MM.1S (cell line): ENCODE data around the gene CHD6.

ENCODE experiments used
- DNase-seq: peaks from one replicate; pipeline ENCODE4 v3.0.0-alpha.2; 2015
- H2AFZ ChIP-seq: fragments of 300-600 bp; sonication (generic); 2 replicates; pipeline ENCODE4 v1.6.0; 2016; ENCODE audit warnings: antibody characterized with exemption, low read length
- H3F3A ChIP-seq: fragments of 300-600 bp; sonication (generic); 2 replicates; pipeline ENCODE4 v1.6.1; 2016; ENCODE audit warnings: mild to moderate bottlenecking, antibody characterized with exemption, low read length, moderate library complexity, mixed read lengths; ENCODE audit not compliant: insufficient read depth
- H3K27ac ChIP-seq: fragments of 300-600 bp; sonication (generic); 2 replicates; pipeline ENCODE4 v1.5.1; 2016; ENCODE audit warnings: mild to moderate bottlenecking, low read length
- H3K27me3 ChIP-seq: fragments of 300-600 bp; sonication (generic); replicated peaks from 2 replicates; pipeline ENCODE4 v1.6.0; 2016; ENCODE audit warnings: low read length; ENCODE audit not compliant: insufficient read depth
- H3K36me3 ChIP-seq: fragments of 300-600 bp; sonication (generic); replicated peaks from 2 replicates; pipeline ENCODE4 v1.6.1; 2016; ENCODE audit warnings: mild to moderate bottlenecking, low read length, mixed read lengths; ENCODE audit not compliant: insufficient read depth
- H3K4me1 ChIP-seq: fragments of 300-600 bp; sonication (generic); 2 replicates; pipeline ENCODE4 v1.6.1; 2016; ENCODE audit warnings: low read length, mixed read lengths
- H3K4me2 ChIP-seq: fragments of 300-600 bp; sonication (generic); 2 replicates; pipeline ENCODE4 v1.6.0; 2016; ENCODE audit warnings: low read depth, low read length
- H3K4me3 ChIP-seq: fragments of 300-600 bp; sonication (generic); 2 replicates; pipeline ENCODE4 v1.5.1; 2016; ENCODE audit warnings: low read length, mixed read lengths
- H3K79me2 ChIP-seq: fragments of 300-600 bp; sonication (generic); 2 replicates; pipeline ENCODE4 v1.6.1; 2016; ENCODE audit warnings: mixed run types, low read length, mixed read lengths
- H3K9ac ChIP-seq: fragments of 300-600 bp; sonication (generic); 2 replicates; pipeline ENCODE4 v1.6.1; 2016; ENCODE audit warnings: low read length, mixed read lengths
- H3K9me2 ChIP-seq: fragments of 300-600 bp; sonication (generic); replicated peaks from 2 replicates; pipeline ENCODE4 v1.6.1; 2016; ENCODE audit warnings: mild to moderate bottlenecking, low read length, mixed read lengths; ENCODE audit not compliant: insufficient read depth
- H3K9me3 ChIP-seq: fragments of 300-600 bp; sonication (generic); replicated peaks from 2 replicates; pipeline ENCODE4 v1.6.1; 2016; ENCODE audit warnings: mild to moderate bottlenecking, low read length, mixed read lengths; ENCODE audit not compliant: insufficient read depth
- H4K20me1 ChIP-seq: fragments of 300-600 bp; sonication (generic); 2 replicates; pipeline ENCODE4 v1.6.1; 2016; ENCODE audit warnings: mild to moderate bottlenecking, low read length, moderate library complexity, mixed read lengths; ENCODE audit not compliant: insufficient read depth
- CTCF ChIP-seq: fragments of 300-600 bp; sonication (generic); IDR thresholded peaks from 2 replicates; pipeline ENCODE4 v1.5.1; 2016; ENCODE audit warnings: antibody characterized with exemption, low read length, mixed read lengths
- EZH2 ChIP-seq: fragments of 300-600 bp; sonication (generic); optimal IDR thresholded peaks from 2 replicates; pipeline ENCODE3; 2017; ENCODE audit warnings: low read depth, mild to moderate bottlenecking, antibody characterized with exemption, low read length, mixed read lengths
- EZH2phosphoT487 ChIP-seq: fragments of 300-600 bp; sonication (generic); IDR thresholded peaks from 2 replicates; pipeline ENCODE4 v1.6.1; 2018; ENCODE audit warnings: antibody characterized with exemption, low read length

Gene CHD6

GRCh38 chr20:41424011-41424410 is 194.2 kb downstream of the CHD6 start:
- no peaks in the 10 kb centered on the region for H3K36me3 ChIP-seq
- H3K9ac ChIP-seq, result no peak overlapping the region
- no peak overlapping the region for H3K27ac ChIP-seq
- no peak overlapping the region for H3K4me3 ChIP-seq
- H3K9me3 ChIP-seq, result no peaks in the 10 kb centered on the region
- no peaks in the 10 kb centered on the region for H3F3A ChIP-seq
- DNase-seq, result no peak
- no peak overlapping the region for H3K4me2 ChIP-seq
- no peaks in the 10 kb centered on the region for H3K4me1 ChIP-seq
- TF ChIP-seq CTCF (no peak), EZH2 (no peak), EZH2phosphoT487 (no peak)
- H3K27me3 ChIP-seq, result no peaks in the 10 kb centered on the region
- no peaks in the 10 kb centered on the region for H3K79me2 ChIP-seq
- no peaks in the 10 kb centered on the region for H4K20me1 ChIP-seq
- H3K9me2 ChIP-seq, result no peaks in the 10 kb centered on the region
- no peak overlapping the region for H2AFZ ChIP-seq

- H3K27me3 ChIP-seq, result no peaks in the 10 kb centered on the region
- no peak overlapping the region for H2AFZ ChIP-seq
- no peaks in the 10 kb centered on the region for H4K20me1 ChIP-seq
- H3F3A ChIP-seq, result no peaks in the 10 kb centered on the region
- H3K9me3 ChIP-seq, result no peaks in the 10 kb centered on the region
- no peaks in the 10 kb centered on the region for H3K36me3 ChIP-seq
- no peak overlapping the region for H3K4me2 ChIP-seq
- H3K9ac ChIP-seq, result no peak overlapping the region
- no peaks in the 10 kb centered on the region for H3K4me1 ChIP-seq
- TF ChIP-seq EZH2phosphoT487 (no peak), CTCF (no peak), EZH2 (no peak)
- no peak for DNase-seq
- H3K9me2 ChIP-seq, result no peaks in the 10 kb centered on the region
- H3K4me3 ChIP-seq, result no peak overlapping the region
- H3K27ac ChIP-seq, result no peak overlapping the region
- H3K79me2 ChIP-seq, result no peaks in the 10 kb centered on the region
These were observed 195.2 kb downstream of the CHD6 start for GRCh38 chr20:41422953-41423352.

GRCh38 chr20:41418739-41419293 is 199.4 kb downstream of the CHD6 start:
- H3K9me2 ChIP-seq, result no peaks in the 10 kb centered on the region
- no peak for DNase-seq
- H2AFZ ChIP-seq, result no peak overlapping the region
- H3K27me3 ChIP-seq, result no peaks in the 10 kb centered on the region
- no peak overlapping the region for H3K4me3 ChIP-seq
- H3K9me3 ChIP-seq, result no peaks in the 10 kb centered on the region
- H3K9ac ChIP-seq, result no peak overlapping the region
- no peaks in the 10 kb centered on the region for H3K79me2 ChIP-seq
- no peaks in the 10 kb centered on the region for H3K36me3 ChIP-seq
- no peaks in the 10 kb centered on the region for H4K20me1 ChIP-seq
- no peak overlapping the region for H3K4me2 ChIP-seq
- TF ChIP-seq EZH2, result no peak
- TF ChIP-seq CTCF, result no peak
- no peak for TF ChIP-seq EZH2phosphoT487
- no peaks in the 10 kb centered on the region for H3F3A ChIP-seq
- H3K4me1 ChIP-seq, result no peaks in the 10 kb centered on the region
- H3K27ac ChIP-seq, result no peak overlapping the region
